HCT116 (cell line): ENCODE results near the gene FKBP9. TPM values are rescaled to one million over a fixed set of nuclear protein-coding genes. Genes with fewer than 3 reads are reported as not detected.

ENCODE experiments used
- ATAC-seq: fragments of 200-7000 bp; cut with Tn5 transposase; 2 replicates; pipeline ENCODE4 v1.9.1; 2020; ENCODE audit warnings: mild to moderate bottlenecking, moderate library complexity
- BruUV-seq: library from RNA; stranded (reverse); fragments of 400-500 nt; replicated peaks from 2 replicates; lab custom pipeline; 2021; lab: Mats Ljungman, UMichigan
- CTCF ChIA-PET: fragments of 300-600 bp; sonication (Branson Sonifier 250); formaldehyde crosslinking; loops from one replicate; lab custom pipeline; 2021; ENCODE audit warnings: antibody characterized with exemption; lab: Charles Lee
- POLR2A ChIA-PET: fragments of 300-600, 350-600 bp; sonication (Branson Sonifier 250); formaldehyde crosslinking; loops from one replicate; lab custom pipeline; 2021; ENCODE audit warnings: antibody characterized with exemption; lab: Charles Lee
- RAD21 ChIA-PET, 2 experiments: fragments of 300-600 bp; sonication (Branson Sonifier 250); formaldehyde crosslinking; loops; one replicate each; lab custom pipeline; 2023; ENCODE audit warnings: low total read pairs in 2 of 2; ENCODE audit not compliant: uncharacterized antibody in 2 of 2, unreplicated experiment in 2 of 2, low non-redundant PET in 1 of 2; lab: Charles Lee
- DNase-seq: peaks from one replicate; pipeline ENCODE4 v3.0.0-alpha.2; 2010; ENCODE audit warnings: low read depth, low spot score
- H2AFZ ChIP-seq: fragments of 200-600 bp; shearing (Covaris generic), sonication (generic); 2 replicates; pipeline ENCODE4 v1.6.1; 2017; ENCODE audit warnings: low read depth, mixed run types, mixed read lengths, antibody characterized with exemption, low read length; ENCODE audit not compliant: poor library complexity, severe bottlenecking
- H3K27ac ChIP-seq: 2 replicates; pipeline ENCODE4 v1.5.1; 2012; ENCODE audit warnings: low read depth, low read length
- H3K27me3 ChIP-seq: fragments of 200-600 bp; sonication (generic); 2 replicates; pipeline ENCODE4 v1.6.1; 2016; ENCODE audit warnings: mixed run types, low read length, mixed read lengths; ENCODE audit not compliant: insufficient read depth
- H3K36me3 ChIP-seq, 2 experiments: fragments of 200-500 bp in 1 of 2; fragments of 200-600 bp in 1 of 2; sonication (Bioruptor generic) in 1 of 2; sonication (generic) in 1 of 2; 2 replicates each; pipeline versions ENCODE4 v1.5.1 to v1.6.1; 2014 to 2016; ENCODE audit warnings: low read length in 2 of 2, inconsistent platforms in 1 of 2, mixed read lengths in 1 of 2, mixed run types in 1 of 2; ENCODE audit not compliant: insufficient read depth in 2 of 2, control insufficient read depth in 1 of 2
- H3K4me1 ChIP-seq, 2 experiments: fragments of 200-600 bp in 1 of 2; sonication (generic) in 1 of 2; 2 replicates each; pipeline versions ENCODE4 v1.5.1 to v1.6.1; 2012 to 2017; ENCODE audit warnings: low read length in 2 of 2, inconsistent platforms in 1 of 2, mild to moderate bottlenecking in 1 of 2, mixed read lengths in 1 of 2, mixed run types in 1 of 2, moderate library complexity in 1 of 2; ENCODE audit not compliant: insufficient read depth in 2 of 2, control insufficient read depth in 1 of 2
- H3K4me2 ChIP-seq: fragments of 200-600 bp; sonication (generic); 2 replicates; pipeline ENCODE4 v1.6.1; 2017; ENCODE audit warnings: mixed run types, low read length, mixed read lengths
- H3K4me3 ChIP-seq, 2 experiments: fragments of 200-600 bp in 1 of 2; sonication (generic) in 1 of 2; replicated peaks in 1 of 2; 2 replicates each; pipeline ENCODE4 v1.5.1; 2011 to 2016; ENCODE audit warnings: low read length in 2 of 2, control low read depth in 1 of 2, low read depth in 1 of 2, mild to moderate bottlenecking in 1 of 2, mixed read lengths in 1 of 2, mixed run types in 1 of 2
- H3K79me2 ChIP-seq: fragments of 200-600 bp; sonication (generic); 2 replicates; pipeline ENCODE4 v1.6.1; 2017; ENCODE audit warnings: mild to moderate bottlenecking, mixed run types, low read length, moderate library complexity, mixed read lengths; ENCODE audit not compliant: insufficient read depth
- H3K9ac ChIP-seq: fragments of 200-600 bp; sonication (generic); 2 replicates; pipeline ENCODE4 v1.6.1; 2016; ENCODE audit warnings: low read length, mixed read lengths
- H3K9me2 ChIP-seq: fragments of 200-600 bp; sonication (generic), shearing (Covaris generic); 2 replicates; pipeline ENCODE4 v1.6.1; 2017; ENCODE audit warnings: mixed run types, mild to moderate bottlenecking, moderate library complexity; ENCODE audit not compliant: insufficient read depth
- H3K9me3 ChIP-seq, 2 experiments: fragments of 200-500 bp in 1 of 2; fragments of 200-600 bp in 1 of 2; sonication (Bioruptor generic) in 1 of 2; sonication (generic) in 1 of 2; 2 replicates each; pipeline ENCODE4 v1.6.1; 2014 to 2017; ENCODE audit warnings: low read length in 2 of 2, mixed read lengths in 2 of 2, inconsistent platforms in 1 of 2, low read depth in 1 of 2, mild to moderate bottlenecking in 1 of 2, mixed run types in 1 of 2, moderate library complexity in 1 of 2; ENCODE audit not compliant: control insufficient read depth in 1 of 2, insufficient read depth in 1 of 2
- H4K20me1 ChIP-seq: fragments of 200-600 bp; sonication (generic), shearing (Covaris generic); 2 replicates; pipeline ENCODE4 v1.6.1; 2017; ENCODE audit warnings: mixed run types, mild to moderate bottlenecking, moderate library complexity; ENCODE audit not compliant: insufficient read depth
- ATF3 ChIP-seq: IDR thresholded peaks from 2 replicates; pipeline ENCODE4 v1.6.1; 2012
- CBX3 ChIP-seq: IDR thresholded peaks from 2 replicates; pipeline ENCODE4 v1.6.1; 2012; ENCODE audit warnings: low read depth
- ELF1 ChIP-seq: IDR thresholded peaks from 2 replicates; pipeline ENCODE4 v1.6.1; 2012; ENCODE audit warnings: low read depth, borderline replicate concordance
- EZH2phosphoT487 ChIP-seq: fragments of 200-600 bp; IDR thresholded peaks from 2 replicates; pipeline ENCODE4 v1.6.1; 2018; ENCODE audit warnings: antibody characterized with exemption, borderline replicate concordance
- FOSL1 ChIP-seq: IDR thresholded peaks from 2 replicates; pipeline ENCODE4 v1.6.1; 2012; ENCODE audit warnings: low read depth
- JUND ChIP-seq: IDR thresholded peaks from 2 replicates; pipeline ENCODE4 v1.6.1; 2012
- POLR2A ChIP-seq: IDR thresholded peaks from 2 replicates; pipeline ENCODE4 v1.7.0; 2011; ENCODE audit warnings: borderline replicate concordance; ENCODE audit not compliant: insufficient read depth, insufficient read length; ENCODE audit errors: extremely low read depth
- RAD21 ChIP-seq: IDR thresholded peaks from 2 replicates; pipeline ENCODE4 v1.6.1; 2012; ENCODE audit warnings: low read depth, mild to moderate bottlenecking
- REST ChIP-seq: IDR thresholded peaks from 2 replicates; pipeline ENCODE4 v1.6.1; 2012; ENCODE audit warnings: low read depth
- SP1 ChIP-seq: IDR thresholded peaks from 2 replicates; pipeline ENCODE4 v1.6.1; 2012; ENCODE audit warnings: low read depth
- SRF ChIP-seq: IDR thresholded peaks from 2 replicates; pipeline ENCODE4 v1.6.1; 2012; ENCODE audit warnings: low read depth
- YY1 ChIP-seq: IDR thresholded peaks from 2 replicates; pipeline ENCODE4 v1.6.1; 2011; ENCODE audit warnings: low read length, low read depth, moderate library complexity, mild to moderate bottlenecking; ENCODE audit not compliant: insufficient replicate concordance; ENCODE audit errors: extremely low read depth
- ZBTB33 ChIP-seq: IDR thresholded peaks from 2 replicates; pipeline ENCODE4 v1.6.1; 2011; ENCODE audit warnings: mild to moderate bottlenecking, low read length, moderate library complexity; ENCODE audit not compliant: insufficient replicate concordance; ENCODE audit errors: extremely low read depth
- ZFX ChIP-seq: fragments of 450-650 bp; IDR thresholded peaks from 2 replicates; pipeline ENCODE4 v1.6.1; 2017
- ZNF274 ChIP-seq: fragments of 200-500 bp; sonication (Bioruptor generic); IDR thresholded peaks from 2 replicates; pipeline ENCODE4 v1.6.1; 2014; ENCODE audit warnings: mild to moderate bottlenecking, low read depth, low read length, inconsistent platforms
- intact Hi-C: fragments of 100-400 bp; cut with micrococcal nuclease; formaldehyde crosslinking; loops from 2 replicates; pipeline ENCODE4 v1.10.0; 2022
- total RNA-seq: library from RNA; stranded (reverse); gene quantifications from one replicate; pipeline ENCODE4 v1.2.1, GENCODE V29; 2021; ENCODE audit not compliant: unreplicated experiment

Gene FKBP9
- total RNA-seq, 1 experiment from 2014 or later, result 85.6 TPM

GRCh38 chr7:33044986-33045385 lies 87.7 kb downstream of the FKBP9 start:
- Histone ChIP-seq H3K4me1 (no peaks in the 10 kb centered on the region; a peak in 1 of 4 replicates), H3K4me2 (no peak overlapping the region), H3K27ac (no peak overlapping the region), H2AFZ (no peak overlapping the region), H3K27me3 (no peaks in the 10 kb centered on the region), H3K79me2 (peaks cover 99% of the 10 kb centered on the region), H3K9ac (no peak overlapping the region), H4K20me1 (peaks cover 31% of the 10 kb centered on the region), H3K9me2 (no peaks in the 10 kb centered on the region), H3K4me3 (no peak overlapping the region), H3K36me3 (no peaks in the 10 kb centered on the region), H3K9me3 (no peaks in the 10 kb centered on the region)
- DNase-seq (no peak), ATAC-seq (no peak)
- TF ChIP-seq CBX3 (no peak), SRF (no peak), POLR2A (no peak), REST (no peak), ATF3 (no peak), JUND (no peak), ZNF274 (no peak), EZH2phosphoT487 (no peak), ELF1 (no peak), YY1 (no peak), SP1 (no peak), RAD21 (no peak), ZFX (no peak), ZBTB33 (no peak), FOSL1 (no peak)
- BruUV-seq, result no TSS peak
- RAD21 ChIA-PET, result no interaction called here
- intact Hi-C loops, result no loop called here
- CTCF ChIA-PET, result interaction anchor here (1.0 kb wide), 1 partner anchor 199 kb away, joined by 3 read pairs; no protein-coding TSS in a partner anchor
- POLR2A ChIA-PET, result no interaction called here
